Stomach (tissue), 4 donors: ENCODE data around the gene LRP1.

Source experiments
- EP300 ChIP-seq: sonication (generic); formaldehyde crosslinking; IDR thresholded peaks from one replicate; pipeline ENCODE4 v1.6.1; 2017; ENCODE audit warnings: antibody characterized with exemption
- POLR2A ChIP-seq, 4 donors: fragments of 450-650 bp; IDR thresholded peaks; one replicate each; pipeline ENCODE4 v1.6.1; 2016; ENCODE audit warnings: antibody characterized with exemption in 4 of 4, control low read depth in 2 of 4, mild to moderate bottlenecking in 1 of 4, moderate library complexity in 1 of 4
- TF ChIP-seq, protein P1 (sequence below), 7 experiments: fragments of 450-650 bp in 4 of 7; fragments of 200-600 bp in 3 of 7; sonication (generic) in 3 of 7; IDR thresholded peaks; one replicate each; pipeline ENCODE4 v1.5.1; 2016 to 2019; ENCODE audit warnings: antibody characterized with exemption in 7 of 7, control low read depth in 2 of 7, mild to moderate bottlenecking in 1 of 7

DNA sequence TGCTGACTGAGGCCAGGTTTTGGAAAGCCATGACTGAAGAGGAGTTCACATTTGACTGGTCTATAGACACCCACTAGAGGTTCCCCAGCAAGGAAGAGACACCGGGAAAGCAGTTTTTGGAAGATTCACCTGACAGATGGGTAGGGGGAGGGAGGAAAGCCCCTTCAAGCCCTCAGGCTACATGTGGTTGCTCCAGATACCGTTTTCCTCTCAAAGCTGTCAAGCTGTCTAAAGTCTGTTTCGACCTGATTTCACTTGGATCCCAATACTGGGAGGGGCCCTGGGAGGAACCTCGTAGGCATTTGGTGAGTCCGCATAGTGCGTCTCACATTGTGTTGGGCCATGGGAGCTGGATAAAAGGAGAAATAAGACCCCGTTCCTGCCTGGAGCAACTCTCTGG, 1.7 kb upstream of the LRP1 start:
- TF ChIP-seq POLR2A (IDR thresholded peaks at IDR 0.05) (no peak), EP300 (no peak)
- TF ChIP-seq, protein P1, sequence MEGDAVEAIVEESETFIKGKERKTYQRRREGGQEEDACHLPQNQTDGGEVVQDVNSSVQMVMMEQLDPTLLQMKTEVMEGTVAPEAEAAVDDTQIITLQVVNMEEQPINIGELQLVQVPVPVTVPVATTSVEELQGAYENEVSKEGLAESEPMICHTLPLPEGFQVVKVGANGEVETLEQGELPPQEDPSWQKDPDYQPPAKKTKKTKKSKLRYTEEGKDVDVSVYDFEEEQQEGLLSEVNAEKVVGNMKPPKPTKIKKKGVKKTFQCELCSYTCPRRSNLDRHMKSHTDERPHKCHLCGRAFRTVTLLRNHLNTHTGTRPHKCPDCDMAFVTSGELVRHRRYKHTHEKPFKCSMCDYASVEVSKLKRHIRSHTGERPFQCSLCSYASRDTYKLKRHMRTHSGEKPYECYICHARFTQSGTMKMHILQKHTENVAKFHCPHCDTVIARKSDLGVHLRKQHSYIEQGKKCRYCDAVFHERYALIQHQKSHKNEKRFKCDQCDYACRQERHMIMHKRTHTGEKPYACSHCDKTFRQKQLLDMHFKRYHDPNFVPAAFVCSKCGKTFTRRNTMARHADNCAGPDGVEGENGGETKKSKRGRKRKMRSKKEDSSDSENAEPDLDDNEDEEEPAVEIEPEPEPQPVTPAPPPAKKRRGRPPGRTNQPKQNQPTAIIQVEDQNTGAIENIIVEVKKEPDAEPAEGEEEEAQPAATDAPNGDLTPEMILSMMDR (IDR thresholded peaks at IDR 0.05): no peak
